Duodenal mucosa (tissue), 2 donors: Measurements from ENCODE around the gene DCAF17.
"Not testable (repeated sequence)": the region's sequence is repeated elsewhere in the genome, so short reads cannot be mapped to it uniquely, and the experiment has no call there.

Experiments used
- H3K27ac ChIP-seq: one replicate; pipeline ENCODE4 v1.7.0; 2013; ENCODE audit warnings: low read depth, low read length
- H3K27me3 ChIP-seq, 2 donors: one replicate each; pipeline ENCODE4 v1.7.0; 2013; ENCODE audit warnings: low read length in 2 of 2, control low read depth in 1 of 2; ENCODE audit not compliant: insufficient read depth in 2 of 2, control insufficient read depth in 1 of 2
- H3K36me3 ChIP-seq, 2 donors: one replicate each; pipeline ENCODE4 v1.7.0; 2013; ENCODE audit warnings: low read length in 2 of 2, control low read depth in 1 of 2; ENCODE audit not compliant: insufficient read depth in 2 of 2, control insufficient read depth in 1 of 2
- H3K4me1 ChIP-seq, 2 donors: one replicate each; pipeline ENCODE4 v1.7.0; 2013; ENCODE audit warnings: low read length in 2 of 2, control low read depth in 1 of 2; ENCODE audit not compliant: insufficient read depth in 2 of 2, control insufficient read depth in 1 of 2
- H3K4me3 ChIP-seq, 2 donors: one replicate each; pipeline ENCODE4 v1.7.0; 2013; ENCODE audit warnings: low read length in 2 of 2, low read depth in 1 of 2
- H3K9ac ChIP-seq, 2 donors: one replicate each; pipeline ENCODE4 v1.7.0; 2013; ENCODE audit warnings: low read length in 2 of 2, low read depth in 1 of 2
- H3K9me3 ChIP-seq, 2 donors: one replicate each; pipeline ENCODE4 v1.7.0; 2013; ENCODE audit warnings: low read length in 2 of 2, control low read depth in 1 of 2; ENCODE audit not compliant: control insufficient read depth in 1 of 2

The DCAF17 gene

DNA sequence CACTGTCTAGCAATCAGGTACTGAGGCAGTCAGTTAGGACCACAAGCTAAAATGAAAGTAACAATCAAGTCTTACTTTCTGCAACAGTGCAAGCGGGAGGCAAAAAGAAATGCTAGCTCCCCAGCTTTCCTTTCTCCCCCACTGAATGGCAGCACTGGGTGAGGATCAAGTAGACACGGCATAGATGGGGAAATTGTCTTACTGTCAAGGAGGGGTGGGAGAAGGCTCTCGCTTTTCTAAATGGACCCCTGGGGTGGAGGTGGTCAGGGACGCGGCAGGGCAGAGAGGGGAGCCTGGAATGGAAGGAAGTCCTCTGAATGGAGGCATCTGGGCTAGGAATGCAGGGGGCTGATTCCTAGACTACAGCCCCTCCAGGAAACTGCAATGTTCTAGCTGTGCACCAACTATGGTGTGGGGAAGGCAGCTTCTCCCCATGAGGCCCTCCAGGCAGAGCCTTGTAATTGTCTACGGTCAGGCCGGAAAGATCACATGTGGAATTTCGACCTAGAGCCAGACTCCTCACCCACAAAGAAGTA is 24.5 kb upstream of the DCAF17 start:
- Histone ChIP-seq H3K27ac (no peak overlapping the region), H3K4me3 (peak overlapping the region in 1 of 2 donors; percentile 4), H3K9me3 (no peaks in the 10 kb centered on the region), H3K36me3 (no peaks in the 10 kb centered on the region), H3K4me1 (no peaks in the 10 kb centered on the region), H3K27me3 (no peaks in the 10 kb centered on the region), H3K9ac (no peak overlapping the region)

DNA sequence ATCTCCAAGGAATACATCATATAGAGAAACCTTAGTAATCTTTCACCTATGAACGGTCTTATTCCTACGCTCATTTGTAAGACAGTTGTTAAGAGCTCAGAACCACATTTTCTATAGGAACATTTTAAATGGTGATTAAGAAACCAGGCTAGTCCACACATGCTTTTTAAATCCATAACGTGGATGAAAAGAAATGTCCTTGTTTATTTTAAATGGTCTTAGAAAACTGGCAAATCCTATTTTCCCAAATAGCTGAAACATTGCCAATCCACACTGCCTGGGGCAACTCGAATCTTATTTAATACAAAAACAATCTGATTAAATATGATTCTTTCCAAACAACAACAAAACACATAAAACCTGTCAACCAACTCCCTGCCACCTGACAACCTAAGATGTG is 23.9 kb upstream of the DCAF17 start:
- Histone ChIP-seq H3K36me3 (no peaks in the 10 kb centered on the region), H3K9ac (no peak overlapping the region), H3K4me3 (no peak overlapping the region), H3K4me1 (no peaks in the 10 kb centered on the region), H3K9me3 (no peaks in the 10 kb centered on the region), H3K27me3 (no peaks in the 10 kb centered on the region), H3K27ac (no peak overlapping the region)

- H3K36me3 ChIP-seq, result no peaks in the 10 kb centered on the region
- no peak overlapping the region for H3K9ac ChIP-seq
- no peak overlapping the region for H3K4me3 ChIP-seq
- H3K9me3 ChIP-seq, result no peaks in the 10 kb centered on the region
- H3K27ac ChIP-seq, result no peak overlapping the region
- H3K4me1 ChIP-seq, result no peaks in the 10 kb centered on the region
- H3K27me3 ChIP-seq, result no peaks in the 10 kb centered on the region
Measured at GRCh38 chr2:171410624-171411023, 23.4 kb upstream of the DCAF17 start.

- no peak overlapping the region for H3K27ac ChIP-seq
- H3K9ac ChIP-seq, result no peak overlapping the region
- H3K4me3 ChIP-seq, result no peak overlapping the region
- H3K27me3 ChIP-seq, result no peaks in the 10 kb centered on the region
- H3K36me3 ChIP-seq, result no peaks in the 10 kb centered on the region
- H3K9me3 ChIP-seq, result no peaks in the 10 kb centered on the region
- H3K4me1 ChIP-seq, result no peaks in the 10 kb centered on the region
Measured at GRCh38 chr2:171411214-171411613, 22.8 kb upstream of the DCAF17 start.

DNA sequence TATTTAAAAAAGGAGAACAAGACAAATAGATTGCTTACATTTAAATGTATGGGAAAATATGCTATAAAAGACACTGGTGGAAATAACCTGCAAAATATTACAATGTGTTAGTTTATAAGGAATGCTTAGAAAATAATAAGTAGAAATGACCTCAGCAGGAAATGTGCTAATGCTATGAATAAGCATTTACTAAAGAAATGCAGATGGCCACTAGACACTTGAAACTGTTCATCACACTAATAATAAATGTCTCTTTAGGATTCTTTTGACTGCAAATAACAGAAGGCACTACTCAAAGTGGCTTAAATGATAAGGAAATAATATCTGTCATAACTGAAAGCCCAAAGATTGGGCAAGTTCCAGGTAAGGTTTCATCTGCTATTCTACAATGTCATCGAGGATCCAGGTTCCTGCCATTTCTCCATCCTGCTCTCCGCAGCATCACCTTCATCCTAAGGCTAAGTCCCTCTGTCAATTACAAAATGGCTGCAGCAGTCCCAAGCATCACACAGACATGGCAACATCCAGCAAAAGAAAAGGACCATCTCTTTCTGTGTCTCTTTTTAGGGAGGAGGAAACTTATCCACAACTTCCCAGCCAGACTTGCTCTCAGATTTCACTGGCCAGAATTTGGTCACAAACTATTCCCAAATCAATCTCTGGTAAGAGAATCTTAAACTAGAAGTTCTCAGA is 22.1 kb upstream of the DCAF17 start:
- Histone ChIP-seq H3K4me3 (no peak overlapping the region), H3K9ac (no peak overlapping the region), H3K27ac (no peak overlapping the region), H3K27me3 (no peaks in the 10 kb centered on the region), H3K9me3 (no peaks in the 10 kb centered on the region), H3K4me1 (no peaks in the 10 kb centered on the region), H3K36me3 (no peaks in the 10 kb centered on the region)

- H3K4me3 ChIP-seq, result no peak overlapping the region
- H3K36me3 ChIP-seq, result no peaks in the 10 kb centered on the region
- no peak overlapping the region for H3K27ac ChIP-seq
- H3K9me3 ChIP-seq, result no peaks in the 10 kb centered on the region
- H3K9ac ChIP-seq, result no peak overlapping the region
- H3K4me1 ChIP-seq, result no peaks in the 10 kb centered on the region
- no peaks in the 10 kb centered on the region for H3K27me3 ChIP-seq
Measured at GRCh38 chr2:171412571-171413175, 21.4 kb upstream of the DCAF17 start.

- H3K36me3 ChIP-seq, H3K4me1 ChIP-seq, H3K27ac ChIP-seq, H3K9me3 ChIP-seq, H3K4me3 ChIP-seq, H3K27me3 ChIP-seq, H3K9ac ChIP-seq: not testable (repeated sequence)
Measured at GRCh38 chr2:171414645-171415044, 19.4 kb upstream of the DCAF17 start.

DNA sequence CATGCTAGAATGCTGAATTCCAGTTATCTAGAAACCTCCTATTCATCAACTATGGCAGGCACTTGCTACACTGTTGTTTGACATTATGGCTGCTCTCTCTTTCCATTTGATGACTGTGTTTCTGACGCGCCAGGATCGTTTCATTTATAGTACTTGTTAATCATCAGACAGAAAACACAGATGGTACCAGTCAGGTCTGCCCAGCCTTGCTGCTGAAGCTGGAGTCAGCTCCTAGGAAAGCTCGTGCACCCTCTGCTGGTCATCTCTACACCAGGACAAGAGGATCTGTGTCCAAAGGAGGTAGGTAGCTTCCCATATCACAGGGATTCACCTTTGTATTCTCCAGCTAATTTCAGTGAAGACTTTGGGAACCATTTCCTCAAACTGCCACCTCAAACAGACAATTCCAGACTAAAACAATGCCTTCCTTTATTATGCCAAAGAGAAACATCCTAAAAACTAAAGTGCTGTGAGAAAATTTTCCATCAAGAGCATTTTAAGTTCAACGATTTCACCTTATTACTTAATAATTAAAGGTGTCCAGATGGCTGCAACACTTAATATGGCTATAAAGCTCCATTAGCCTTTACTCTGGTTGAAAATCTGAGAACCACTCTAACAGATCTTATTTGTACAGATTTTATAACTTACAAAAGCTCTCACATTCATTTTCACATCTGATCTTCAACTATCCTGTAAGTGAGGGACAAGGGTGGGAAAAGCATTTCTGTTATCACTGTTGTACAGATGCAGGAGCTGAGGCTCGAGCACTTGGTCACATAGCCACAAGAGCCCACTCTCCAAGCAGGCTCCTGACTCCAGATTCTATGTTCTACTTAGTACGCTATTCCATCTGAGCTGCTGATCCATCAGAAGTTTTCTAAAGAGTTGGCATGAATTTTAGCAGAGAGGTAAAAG is 17.8 kb upstream of the DCAF17 start:
- no peaks in the 10 kb centered on the region for H3K9me3 ChIP-seq
- no peaks in the 10 kb centered on the region for H3K27me3 ChIP-seq
- no peak overlapping the region for H3K4me3 ChIP-seq
- H3K9ac ChIP-seq, result no peak overlapping the region
- H3K36me3 ChIP-seq, result no peaks in the 10 kb centered on the region
- H3K4me1 ChIP-seq, result peaks cover 0 to 4% of the 10 kb centered on the region in 2 donors
- no peak overlapping the region for H3K27ac ChIP-seq

DNA sequence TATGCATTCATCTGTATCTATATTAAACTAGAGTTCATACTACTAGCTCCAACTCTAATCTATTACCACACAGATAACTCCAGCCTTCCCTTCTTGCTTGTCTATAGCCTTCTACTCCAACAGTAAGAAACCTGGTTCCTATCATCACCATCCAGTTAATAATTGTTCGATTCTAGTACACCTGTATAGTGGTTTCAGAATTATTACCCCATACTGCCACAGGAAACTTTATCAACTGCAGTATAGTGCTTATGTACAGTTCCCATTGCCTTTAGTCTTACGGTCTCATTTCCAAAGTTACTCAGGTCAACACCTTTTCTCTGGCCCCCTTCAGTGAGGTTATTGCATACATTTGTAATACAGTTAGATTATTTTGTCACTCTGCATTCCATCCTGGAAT is 14.7 kb upstream of the DCAF17 start:
- Histone ChIP-seq H3K36me3 (no peaks in the 10 kb centered on the region), H3K9ac (no peak overlapping the region), H3K4me1 (peaks cover 0 to 4% of the 10 kb centered on the region in 2 donors), H3K27ac (no peak overlapping the region), H3K9me3 (peaks cover 8 to 13% of the 10 kb centered on the region in 2 donors), H3K4me3 (no peak overlapping the region), H3K27me3 (no peaks in the 10 kb centered on the region)
